A673 (cell line): ENCODE data around the gene LIN54. TPM values are rescaled to one million over a fixed set of nuclear protein-coding genes. Genes with fewer than 3 reads are reported as not detected.
"Not testable (repeated sequence)": the region's sequence is repeated elsewhere in the genome, so short reads cannot be mapped to it uniquely, and the experiment has no call there.

ENCODE experiments used
- BruUV-seq: library from RNA; stranded (reverse); fragments of 400-500 nt; replicated peaks from 2 replicates; lab custom pipeline; 2021; lab: Mats Ljungman, UMichigan
- CTCF ChIA-PET: fragments of 300-600 bp; sonication (Branson Sonifier 250); formaldehyde crosslinking; loops from one replicate; lab custom pipeline; 2022; ENCODE audit warnings: antibody characterized with exemption; lab: Charles Lee
- POLR2A ChIA-PET: fragments of 300-600 bp; sonication (Branson Sonifier 250); formaldehyde crosslinking; loops from one replicate; lab custom pipeline; 2022; ENCODE audit warnings: antibody characterized with exemption; ENCODE audit not compliant: low non-redundant PET; lab: Charles Lee
- DNase-seq: peaks from one replicate; pipeline ENCODE4 v3.0.0-alpha.2; 2015; ENCODE audit warnings: low spot score
- H3K27ac ChIP-seq: fragments of 200-600 bp; sonication (generic); 2 replicates; pipeline ENCODE4 v1.5.1; 2016; ENCODE audit warnings: mixed run types, low read depth, mild to moderate bottlenecking, mixed read lengths, antibody characterized with exemption, low read length; ENCODE audit not compliant: poor library complexity, severe bottlenecking
- H3K27me3 ChIP-seq: fragments of 200-600 bp; sonication (generic); replicated peaks from 2 replicates; pipeline ENCODE4 v1.6.1; 2017; ENCODE audit warnings: mixed run types, low read depth, mild to moderate bottlenecking, mixed read lengths, antibody characterized with exemption, low read length; ENCODE audit not compliant: insufficient read depth, poor library complexity
- H3K36me3 ChIP-seq: fragments of 200-600 bp; sonication (generic); 2 replicates; pipeline ENCODE4 v1.6.1; 2016; ENCODE audit warnings: mixed run types, mild to moderate bottlenecking, mixed read lengths, antibody characterized with exemption, low read length; ENCODE audit not compliant: insufficient read depth, poor library complexity, severe bottlenecking
- H3K4me1 ChIP-seq: fragments of 200-600 bp; sonication (generic); 2 replicates; pipeline ENCODE4 v1.6.1; 2017; ENCODE audit warnings: mixed run types, mild to moderate bottlenecking, mixed read lengths, antibody characterized with exemption, low read length; ENCODE audit not compliant: insufficient read depth, poor library complexity, severe bottlenecking
- H3K4me3 ChIP-seq: fragments of 200-600 bp; sonication (generic); 2 replicates; pipeline ENCODE4 v1.5.1; 2016; ENCODE audit warnings: low read depth, mixed run types, mild to moderate bottlenecking, mixed read lengths, low read length; ENCODE audit not compliant: poor library complexity, severe bottlenecking
- H3K9me3 ChIP-seq: fragments of 200-600 bp; sonication (generic); 2 replicates; pipeline ENCODE4 v1.6.1; 2016; ENCODE audit warnings: mixed run types, low read depth, mild to moderate bottlenecking, mixed read lengths, antibody characterized with exemption, low read length; ENCODE audit not compliant: poor library complexity, severe bottlenecking
- EZH2 ChIP-seq: fragments of 200-600 bp; sonication (generic); IDR thresholded peaks from 2 replicates; pipeline ENCODE4 v1.6.1; 2017; ENCODE audit warnings: borderline replicate concordance, low read depth, mild to moderate bottlenecking, mixed read lengths, antibody characterized with exemption, low read length; ENCODE audit not compliant: poor library complexity, severe bottlenecking
- intact Hi-C: fragments of 100-400 bp; cut with micrococcal nuclease; formaldehyde crosslinking; loops from one replicate; pipeline ENCODE4 v1.10.0; 2022; ENCODE audit not compliant: unreplicated experiment
- total RNA-seq: library from RNA; stranded (reverse); gene quantifications from 2 replicates; pipeline ENCODE4 v1.2.3, GENCODE V29; 2021
- TF ChIP-seq, protein P1 (sequence below): fragments of 300-800, 200-600 bp; sonication (generic); conservative IDR thresholded peaks from 2 replicates; pipeline ENCODE4 v1.5.1; 2017; ENCODE audit warnings: low read depth, mild to moderate bottlenecking, antibody characterized with exemption, low read length, moderate library complexity, mixed read lengths

Gene LIN54
- total RNA-seq, 1 experiment from 2014 or later, result 16.0 TPM

DNA sequence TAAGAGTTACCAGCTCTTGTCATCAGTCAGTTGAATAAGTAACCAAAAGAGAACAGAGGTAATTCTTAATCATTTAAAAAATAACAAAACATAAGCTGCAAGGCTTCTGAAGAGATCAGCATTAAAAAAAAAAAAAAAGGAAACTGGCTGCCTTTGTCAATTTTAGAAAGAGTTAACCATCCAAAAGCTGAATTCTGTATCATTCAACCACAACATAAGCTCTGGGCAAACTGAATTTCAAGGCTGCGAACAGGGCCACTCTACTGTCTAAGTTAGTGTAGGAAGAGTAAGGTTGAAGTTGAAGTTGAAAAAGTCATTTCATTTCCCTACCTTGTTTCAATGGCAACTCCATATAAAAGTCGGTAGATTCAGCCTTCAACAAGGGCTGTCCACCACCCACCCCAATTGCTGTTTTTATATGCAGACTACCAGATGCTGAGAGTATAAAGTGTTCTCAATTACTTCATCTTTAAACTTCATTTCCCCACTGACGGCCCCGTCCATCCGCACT lies 1.1 kb upstream of the LIN54 start:
- H3K9me3 ChIP-seq, result no peaks in the 10 kb centered on the region
- CTCF ChIA-PET, result interaction anchor here (0.6 to 0.9 kb wide), 3 partner anchors 23 to 270 kb away, joined by 4 to 9 read pairs (median 8); partner anchors contain the start of gene COPS4
- TF ChIP-seq, protein P1, sequence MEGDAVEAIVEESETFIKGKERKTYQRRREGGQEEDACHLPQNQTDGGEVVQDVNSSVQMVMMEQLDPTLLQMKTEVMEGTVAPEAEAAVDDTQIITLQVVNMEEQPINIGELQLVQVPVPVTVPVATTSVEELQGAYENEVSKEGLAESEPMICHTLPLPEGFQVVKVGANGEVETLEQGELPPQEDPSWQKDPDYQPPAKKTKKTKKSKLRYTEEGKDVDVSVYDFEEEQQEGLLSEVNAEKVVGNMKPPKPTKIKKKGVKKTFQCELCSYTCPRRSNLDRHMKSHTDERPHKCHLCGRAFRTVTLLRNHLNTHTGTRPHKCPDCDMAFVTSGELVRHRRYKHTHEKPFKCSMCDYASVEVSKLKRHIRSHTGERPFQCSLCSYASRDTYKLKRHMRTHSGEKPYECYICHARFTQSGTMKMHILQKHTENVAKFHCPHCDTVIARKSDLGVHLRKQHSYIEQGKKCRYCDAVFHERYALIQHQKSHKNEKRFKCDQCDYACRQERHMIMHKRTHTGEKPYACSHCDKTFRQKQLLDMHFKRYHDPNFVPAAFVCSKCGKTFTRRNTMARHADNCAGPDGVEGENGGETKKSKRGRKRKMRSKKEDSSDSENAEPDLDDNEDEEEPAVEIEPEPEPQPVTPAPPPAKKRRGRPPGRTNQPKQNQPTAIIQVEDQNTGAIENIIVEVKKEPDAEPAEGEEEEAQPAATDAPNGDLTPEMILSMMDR, result no peak
- no peak for TF ChIP-seq EZH2
- H3K27ac ChIP-seq, result peak overlapping the region; percentile 77
- TSS peak; percentile 11 for BruUV-seq
- intact Hi-C loops, result loop anchor here (2.0 kb wide), 1 partner anchor 111 kb away; the partner anchor contains the start of gene THAP9
- POLR2A ChIA-PET, result no interaction called here
- no peaks in the 10 kb centered on the region for H3K4me1 ChIP-seq
- DNase-seq, result no peak
- peak overlapping the region; percentile 71 for H3K4me3 ChIP-seq
- no peaks in the 10 kb centered on the region for H3K36me3 ChIP-seq
- H3K27me3 ChIP-seq, result no peaks in the 10 kb centered on the region

DNA sequence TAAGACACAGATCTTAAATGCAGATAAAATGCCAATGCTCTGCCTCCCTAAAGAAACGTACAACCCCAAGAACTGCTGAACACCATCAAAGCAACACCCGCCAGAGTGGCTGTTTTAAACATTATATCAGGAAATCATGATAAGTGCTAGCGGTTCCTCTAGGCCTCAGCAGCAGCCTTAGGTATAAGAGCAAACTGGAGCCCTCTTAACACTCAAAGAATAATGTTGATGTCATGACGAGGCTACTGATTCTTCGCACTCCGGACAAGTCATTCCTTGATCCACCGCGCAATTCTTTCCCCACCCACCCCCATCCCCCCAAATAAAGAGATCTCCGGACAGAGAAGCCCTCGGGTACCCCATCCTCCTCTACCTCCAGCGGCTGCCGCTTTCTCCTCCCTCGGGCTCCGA lies 507 bp downstream of the LIN54 start:
- Histone ChIP-seq H3K4me1 (no peaks in the 10 kb centered on the region), H3K9me3 (no peaks in the 10 kb centered on the region), H3K27me3 (no peaks in the 10 kb centered on the region), H3K27ac (peak overlapping the region; percentile 84), H3K36me3 (no peaks in the 10 kb centered on the region), H3K4me3 (peak overlapping the region; percentile 71)
- intact Hi-C loops, result no loop called here
- TF ChIP-seq EZH2, result no peak
- TF ChIP-seq, protein P1, result no peak
- ChIA-PET CTCF (no interaction called here), POLR2A (no interaction called here)
- DNase-seq, result no peak
- BruUV-seq, result no TSS peak

GRCh38 chr4:83009529-83009928 lies 1.1 kb downstream of the LIN54 start:
- CTCF ChIA-PET, result no interaction called here
- H3K9me3 ChIP-seq, result no peaks in the 10 kb centered on the region
- TSS peak; percentile 28 for BruUV-seq
- H3K27ac ChIP-seq, result peak overlapping the region; percentile 84
- TF ChIP-seq EZH2, result no peak
- TF ChIP-seq, protein P1, result no peak
- H3K27me3 ChIP-seq, result no peaks in the 10 kb centered on the region
- intact Hi-C loops, result no loop called here
- no peaks in the 10 kb centered on the region for H3K4me1 ChIP-seq
- peak overlapping the region; percentile 71 for H3K4me3 ChIP-seq
- POLR2A ChIA-PET, result no interaction called here
- no peak for DNase-seq
- H3K36me3 ChIP-seq, result no peaks in the 10 kb centered on the region

DNA sequence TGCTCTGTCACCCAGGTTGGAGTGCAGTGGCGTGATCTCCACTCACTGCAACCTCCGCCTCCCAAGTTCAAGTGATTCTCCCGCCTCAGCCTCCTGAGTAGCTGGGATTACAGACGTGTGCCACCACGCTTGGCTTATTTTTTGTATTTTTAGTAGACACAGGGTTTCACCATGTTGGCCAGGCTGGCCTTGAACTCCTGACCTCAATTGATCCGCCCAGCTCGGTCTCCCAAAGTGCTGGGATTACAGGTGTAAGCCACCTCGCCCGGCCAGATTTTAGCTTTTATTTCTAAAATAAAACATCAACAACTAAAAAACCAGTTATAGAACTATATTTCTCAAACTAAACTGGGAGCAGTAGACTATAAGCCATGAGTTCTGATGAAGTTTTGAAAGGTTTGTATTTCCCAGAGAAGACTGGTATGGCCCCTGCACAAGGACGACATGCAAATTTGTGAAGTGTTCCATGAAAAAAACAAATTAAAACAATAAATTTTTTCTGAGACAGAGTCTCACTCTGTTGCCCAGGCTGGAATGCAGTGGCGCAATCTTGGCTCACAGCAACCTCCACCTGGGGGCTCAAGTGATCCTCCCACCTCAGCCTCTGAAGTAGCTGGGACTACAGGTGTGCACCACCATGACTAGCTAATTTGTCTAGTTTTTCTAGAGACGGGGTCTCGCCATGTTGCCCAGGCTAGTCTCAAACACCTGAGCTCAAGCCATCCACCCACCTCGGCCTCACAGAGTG lies 7.4 kb downstream of the LIN54 start:
- H3K9me3 ChIP-seq, intact Hi-C loops, CTCF ChIA-PET, H3K27ac ChIP-seq, H3K27me3 ChIP-seq, BruUV-seq, H3K4me1 ChIP-seq, H3K4me3 ChIP-seq, H3K36me3 ChIP-seq, POLR2A ChIA-PET, DNase-seq: not testable (repeated sequence)
